NCI-H146 treated with DMSO at 0.1 percent for 48 hours (cell line): ENCODE data around the gene AGAP1.

Experiments
- DNase-seq: peaks from one replicate; lab custom pipeline; 2025; ENCODE audit not compliant: unreplicated experiment; lab: John Stamatoyannopoulos, UW

The AGAP1 gene

GRCh38 chr2:235493775-235494715, at the start of gene AGAP1:
TSS of gene AGAP1 (plus strand) at chr2:235494043.
- no peak for DNase-seq

GRCh38 chr2:235444101-235444597, 49.7 kb upstream of the AGAP1 start:
- no peak for DNase-seq

DNA sequence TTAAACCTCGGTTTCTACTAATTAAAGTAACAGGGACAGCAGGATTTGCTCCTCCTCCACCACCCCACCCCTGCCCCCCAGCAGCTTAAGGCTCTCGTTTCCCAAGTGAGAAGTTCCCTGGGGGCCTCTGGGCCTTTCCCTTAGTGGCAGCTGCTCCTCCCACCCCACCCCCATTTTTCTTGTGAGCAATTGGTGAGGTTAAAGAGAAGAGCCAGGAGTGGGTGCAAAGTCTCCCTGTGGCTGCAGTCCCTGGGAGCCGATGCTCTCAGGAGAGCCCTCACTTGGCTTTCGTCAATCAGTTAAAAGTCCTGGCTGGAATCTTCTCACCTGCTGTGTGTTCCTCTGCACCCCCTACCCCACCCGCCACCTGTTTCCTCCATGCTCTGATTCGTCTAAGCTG, 48.7 kb upstream of the AGAP1 start:
- DNase-seq: no peak

GRCh38 chr2:235446082-235446481, 47.8 kb upstream of the AGAP1 start:
- no peak for DNase-seq

GRCh38 chr2:235447210-235447609, 46.6 kb upstream of the AGAP1 start:
- DNase-seq: no peak

DNA sequence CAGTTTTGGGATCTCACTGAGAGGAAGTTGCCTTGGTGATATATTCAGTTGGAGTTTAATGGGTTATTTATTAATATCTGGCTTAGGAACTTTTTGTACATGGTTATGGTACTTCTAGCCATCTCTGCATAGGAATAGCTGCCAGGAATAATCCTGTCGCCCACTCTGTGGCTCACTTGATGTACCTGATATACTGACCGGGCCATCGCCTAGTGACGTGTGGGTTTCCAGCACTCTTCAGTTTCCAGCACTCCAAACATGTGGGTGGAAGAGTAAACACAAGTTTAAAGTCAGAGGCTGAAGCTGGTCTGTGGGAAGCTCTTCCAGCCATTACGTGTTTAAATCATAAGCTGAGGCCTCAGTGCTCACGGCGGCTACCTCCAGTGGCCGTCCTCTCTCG, 44.3 kb upstream of the AGAP1 start:
- DNase-seq: no peak

DNA sequence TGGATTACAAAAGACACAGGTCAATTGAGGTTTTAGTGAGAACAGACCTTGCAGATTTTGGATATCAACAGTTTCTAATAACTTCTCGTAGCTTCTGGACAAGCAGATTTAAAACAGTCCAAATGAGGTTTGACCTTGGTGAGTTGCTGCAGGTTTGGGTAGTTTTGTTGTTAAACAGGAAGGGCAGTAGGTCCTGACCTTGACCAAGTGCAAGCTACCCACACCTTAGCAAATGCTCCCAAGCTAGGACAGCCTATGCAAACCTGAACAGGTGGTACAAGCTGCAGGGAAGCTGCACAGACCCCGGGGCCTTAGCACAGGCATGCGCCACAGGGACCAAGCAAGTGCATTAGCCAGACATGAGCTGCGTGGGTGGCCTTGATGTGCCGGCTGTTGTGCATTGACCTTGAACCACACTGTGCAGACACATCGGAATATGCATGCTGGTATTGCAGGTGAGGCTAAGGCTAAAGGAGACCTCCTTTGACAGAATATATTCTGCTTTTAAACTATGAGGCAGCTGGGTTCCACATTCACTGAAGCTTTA, 40.2 kb upstream of the AGAP1 start:
- DNase-seq: no peak

GRCh38 chr2:235458839-235459273, 35.0 kb upstream of the AGAP1 start:
- no peak for DNase-seq

- DNase-seq: no peak
Observed at GRCh38 chr2:235460548-235461047, 33.2 kb upstream of the AGAP1 start.

DNA sequence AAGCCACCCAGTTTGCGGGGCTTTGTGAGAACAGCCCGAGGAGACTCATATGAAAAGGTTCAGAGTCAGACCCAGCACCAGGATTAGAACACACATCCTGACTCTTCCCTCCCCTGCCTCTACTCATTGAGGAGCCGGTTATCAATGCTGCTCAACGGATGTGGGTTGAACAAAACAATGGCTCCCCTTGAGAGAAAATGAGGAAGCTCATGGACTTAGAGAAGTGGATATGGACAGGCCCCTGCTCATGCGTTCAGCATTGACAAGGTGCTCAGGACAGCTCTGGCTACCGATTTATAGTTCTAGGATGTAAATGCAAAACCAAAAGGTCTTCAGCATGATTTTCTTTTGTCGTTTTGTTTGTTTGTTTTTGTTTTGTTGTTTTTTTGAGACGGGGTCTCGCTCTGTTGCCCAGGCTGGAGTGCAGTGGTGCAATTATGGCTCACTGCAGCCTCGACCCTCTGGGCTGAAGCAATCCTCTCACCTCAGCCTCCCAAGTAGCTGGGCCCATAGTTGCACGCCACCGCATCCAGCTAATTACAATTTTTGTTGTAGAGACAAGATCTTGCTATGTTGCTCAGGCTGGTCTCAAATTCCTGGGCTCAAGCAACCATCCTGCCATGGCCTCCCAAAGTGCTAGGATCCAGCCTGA, 32.0 kb upstream of the AGAP1 start:
- no peak for DNase-seq

GRCh38 chr2:235462415-235462790, 31.4 kb upstream of the AGAP1 start:
- DNase-seq: no peak

DNA sequence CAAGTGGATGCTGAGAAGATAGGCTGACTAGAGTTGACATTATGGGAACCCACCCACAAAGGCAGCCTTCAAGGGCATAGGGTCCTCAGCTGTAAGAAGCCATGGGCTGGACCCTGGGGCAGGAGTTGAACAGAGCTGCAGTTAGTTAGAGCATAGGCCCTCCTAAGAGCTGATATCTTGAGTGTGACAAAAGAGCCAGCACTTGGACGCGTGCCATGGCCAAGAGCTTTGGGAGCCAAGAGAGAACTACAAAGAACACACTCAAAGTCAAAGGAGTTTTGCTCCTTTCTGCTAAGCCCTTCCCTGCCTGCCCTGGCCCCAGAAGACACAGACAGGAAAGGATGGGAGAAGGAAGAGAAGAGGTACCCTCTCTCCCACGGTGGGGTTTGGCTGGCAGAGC, 29.9 kb upstream of the AGAP1 start:
- DNase-seq: no peak

DNA sequence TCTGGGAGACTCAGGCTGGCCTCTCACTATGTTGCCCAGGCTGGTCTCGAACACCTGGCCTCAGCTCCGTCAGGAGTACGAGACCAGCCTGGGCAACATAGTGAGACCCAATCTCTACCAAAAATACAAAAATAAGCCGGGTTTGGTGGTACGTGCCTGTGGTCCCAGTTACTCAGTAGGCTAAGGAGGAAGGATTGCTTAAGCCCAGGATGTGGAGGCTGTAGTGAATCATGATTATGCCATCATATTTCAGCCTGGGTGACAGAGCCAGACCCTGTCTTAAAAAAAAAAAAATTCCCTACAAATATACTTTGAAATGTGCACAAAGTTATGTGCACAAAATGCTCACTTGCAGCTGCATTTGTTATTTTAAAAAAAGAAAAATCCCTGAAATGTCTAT, 26.3 kb upstream of the AGAP1 start:
- DNase-seq: no peak

DNA sequence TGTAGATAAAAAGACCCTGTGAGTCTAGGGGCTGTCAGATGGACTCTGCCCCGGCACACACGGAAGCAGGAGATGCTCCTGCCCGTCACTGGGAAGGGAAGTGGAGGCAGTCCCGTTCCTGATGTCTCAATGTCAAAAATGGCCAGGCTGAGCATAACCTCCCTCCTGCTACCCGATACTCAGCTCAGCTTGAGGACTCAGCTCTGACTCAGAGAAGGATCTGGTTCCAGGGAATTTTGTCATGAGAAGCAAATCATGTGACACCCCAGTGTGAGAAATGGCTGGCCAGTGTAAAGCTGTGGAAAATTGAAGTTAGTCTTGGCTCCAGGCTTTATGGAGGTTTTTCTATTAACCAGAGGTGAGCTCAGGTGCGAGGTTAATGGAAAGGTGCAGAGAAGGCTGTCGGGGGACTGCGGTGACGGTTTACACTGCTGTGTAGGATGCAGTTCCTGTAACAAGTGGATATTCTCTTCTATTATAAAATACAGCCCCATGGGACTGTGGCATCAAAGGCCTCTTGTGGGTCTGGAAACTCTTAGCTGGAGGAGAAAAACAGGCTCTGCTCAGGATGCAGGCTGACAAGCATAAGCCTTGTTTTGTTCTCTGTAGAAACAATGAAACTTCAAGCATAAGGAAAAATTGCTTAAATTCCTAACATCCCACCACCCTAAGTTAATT, 24.7 kb upstream of the AGAP1 start:
- DNase-seq: no peak

GRCh38 chr2:235471186-235471747, 22.6 kb upstream of the AGAP1 start:
- DNase-seq: no peak

GRCh38 chr2:235472443-235472842, 21.4 kb upstream of the AGAP1 start:
- DNase-seq: no peak

DNA sequence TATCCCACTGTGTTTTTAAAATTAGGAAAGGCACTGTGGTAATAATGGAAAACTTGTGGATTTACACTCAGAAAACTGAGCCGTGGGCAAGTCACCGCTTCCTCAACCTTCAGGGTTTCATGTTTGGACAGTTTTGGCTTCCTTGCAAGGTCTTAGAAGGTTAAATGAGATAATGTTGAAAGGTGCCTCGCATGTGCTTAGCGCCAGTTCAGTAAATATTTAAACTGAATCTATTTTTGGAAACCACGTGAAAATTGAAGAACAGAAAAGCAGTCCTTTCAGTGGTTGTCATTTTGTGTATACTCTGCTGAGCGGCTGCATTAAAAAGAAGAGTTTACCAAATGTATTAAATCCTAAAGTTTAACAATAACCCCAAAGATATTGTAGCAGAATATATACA, 15.2 kb upstream of the AGAP1 start:
- no peak for DNase-seq

DNA sequence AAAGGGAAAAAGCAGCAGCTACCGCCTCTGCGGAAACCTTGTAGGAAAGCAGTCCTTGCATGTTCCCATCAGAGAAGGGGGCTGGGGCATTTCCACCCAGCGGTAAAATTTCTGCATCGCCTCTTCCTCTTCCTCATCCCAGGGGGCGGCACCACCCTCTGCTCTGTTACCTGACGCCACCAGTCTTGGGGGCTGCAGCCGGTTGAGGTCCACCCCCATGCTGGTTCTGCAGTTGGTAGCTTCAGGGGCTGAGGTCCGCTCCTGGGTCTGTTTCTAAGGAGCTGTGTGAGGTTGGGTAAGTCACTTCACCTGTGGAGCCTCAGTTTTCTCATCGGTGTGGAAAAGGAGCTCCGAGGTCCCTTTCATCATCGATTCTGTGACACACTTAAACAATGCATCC, 14.2 kb upstream of the AGAP1 start:
- DNase-seq: no peak

DNA sequence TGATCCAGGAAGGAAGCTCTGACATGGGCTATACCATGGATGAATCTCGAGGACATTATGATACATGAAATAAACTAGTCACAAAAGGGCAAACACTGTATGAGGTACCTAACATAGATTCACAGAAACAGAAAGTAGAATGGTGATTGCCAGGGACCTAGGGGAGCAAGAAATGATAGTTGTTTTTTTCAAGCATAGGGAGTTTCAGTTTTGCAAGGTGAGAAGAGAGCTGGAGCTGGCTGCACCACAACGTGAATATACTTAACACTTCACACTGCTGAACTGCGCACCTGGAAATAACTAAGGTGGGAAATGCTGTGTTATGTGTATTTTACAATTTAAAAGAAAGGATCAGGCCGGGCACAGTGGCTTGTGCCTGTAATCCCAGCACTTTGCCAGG, 13.2 kb upstream of the AGAP1 start:
- no peak for DNase-seq

GRCh38 chr2:235483313-235483712, 10.5 kb upstream of the AGAP1 start:
- no peak for DNase-seq

DNA sequence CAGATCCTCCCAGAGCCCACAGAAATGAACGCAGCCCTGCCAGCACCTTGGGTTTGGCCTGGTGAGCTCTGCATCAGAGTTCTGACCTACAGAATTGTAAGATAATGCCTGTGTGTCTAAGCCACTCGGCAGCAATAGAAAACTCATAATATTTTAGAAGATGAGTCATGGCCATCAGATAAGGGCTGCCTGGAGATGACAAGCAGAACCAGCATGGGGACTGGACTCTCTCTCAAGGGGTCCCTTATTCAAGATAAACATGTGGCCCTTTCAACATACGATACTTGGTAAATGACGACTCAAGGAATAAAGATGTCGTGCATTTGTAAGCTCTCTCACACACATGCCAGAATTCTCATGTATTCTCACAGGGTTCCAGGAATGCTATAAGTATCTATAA, 8.5 kb upstream of the AGAP1 start:
- DNase-seq: no peak
